HG03521 (cell line): ENCODE results near the gene MAP4K1.
"Not testable (repeated sequence)": the region's sequence is repeated elsewhere in the genome, so short reads cannot be mapped to it uniquely, and the experiment has no call there.

Experiments
- ATAC-seq: cut with Tn5 transposase; IDR thresholded peaks from one replicate; pipeline ENCODE4 v1.9.1; 2021; ENCODE audit warnings: mild to moderate bottlenecking, moderate library complexity; ENCODE audit not compliant: unreplicated experiment

MAP4K1 gene

GRCh38 chr19:38629568-38629967 is 11.8 kb upstream of the MAP4K1 start:
- no peak for ATAC-seq

DNA sequence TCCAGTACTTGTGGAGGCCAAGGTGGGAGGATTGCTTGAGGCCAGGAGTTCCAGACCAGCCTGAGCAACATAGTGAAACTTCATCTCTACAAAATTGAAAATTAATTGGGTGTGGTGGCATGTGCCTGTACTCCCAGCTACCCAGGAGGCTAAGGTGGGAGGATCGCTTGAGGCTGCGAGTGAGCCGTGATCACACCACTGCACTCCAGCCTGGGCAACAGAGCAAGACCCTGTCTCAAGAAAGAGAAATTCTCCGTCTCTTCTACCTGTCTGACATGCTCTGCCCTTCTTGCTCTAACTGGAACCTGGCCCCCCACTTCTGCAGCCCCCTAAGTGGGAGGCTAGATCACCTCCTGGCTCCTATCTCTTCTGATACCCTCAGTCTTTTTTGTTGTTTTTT is 8.6 kb upstream of the MAP4K1 start:
- ATAC-seq: no peak

DNA sequence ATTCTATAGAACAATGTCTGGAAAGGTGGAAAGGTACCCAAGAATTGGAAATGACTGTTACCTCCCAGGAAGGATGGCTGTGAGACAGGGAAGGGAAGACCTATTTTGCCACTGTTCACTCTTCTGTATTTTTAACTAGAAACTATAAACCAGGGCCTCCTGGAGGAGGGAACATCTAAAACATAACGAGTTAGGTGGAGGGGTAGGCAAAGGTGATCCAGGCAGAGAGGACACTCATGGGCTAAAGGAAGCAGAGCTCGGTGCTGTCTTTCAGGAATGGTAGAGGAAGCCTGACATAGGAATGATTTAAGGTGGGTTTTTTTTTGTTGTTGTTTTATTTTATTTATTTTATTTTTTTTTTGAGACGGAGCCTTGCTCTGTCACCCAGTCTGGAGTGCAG is 7.1 kb upstream of the MAP4K1 start:
- ATAC-seq: no peak

GRCh38 chr19:38619361-38620174 is 1.8 kb upstream of the MAP4K1 start:
- no peak for ATAC-seq

DNA sequence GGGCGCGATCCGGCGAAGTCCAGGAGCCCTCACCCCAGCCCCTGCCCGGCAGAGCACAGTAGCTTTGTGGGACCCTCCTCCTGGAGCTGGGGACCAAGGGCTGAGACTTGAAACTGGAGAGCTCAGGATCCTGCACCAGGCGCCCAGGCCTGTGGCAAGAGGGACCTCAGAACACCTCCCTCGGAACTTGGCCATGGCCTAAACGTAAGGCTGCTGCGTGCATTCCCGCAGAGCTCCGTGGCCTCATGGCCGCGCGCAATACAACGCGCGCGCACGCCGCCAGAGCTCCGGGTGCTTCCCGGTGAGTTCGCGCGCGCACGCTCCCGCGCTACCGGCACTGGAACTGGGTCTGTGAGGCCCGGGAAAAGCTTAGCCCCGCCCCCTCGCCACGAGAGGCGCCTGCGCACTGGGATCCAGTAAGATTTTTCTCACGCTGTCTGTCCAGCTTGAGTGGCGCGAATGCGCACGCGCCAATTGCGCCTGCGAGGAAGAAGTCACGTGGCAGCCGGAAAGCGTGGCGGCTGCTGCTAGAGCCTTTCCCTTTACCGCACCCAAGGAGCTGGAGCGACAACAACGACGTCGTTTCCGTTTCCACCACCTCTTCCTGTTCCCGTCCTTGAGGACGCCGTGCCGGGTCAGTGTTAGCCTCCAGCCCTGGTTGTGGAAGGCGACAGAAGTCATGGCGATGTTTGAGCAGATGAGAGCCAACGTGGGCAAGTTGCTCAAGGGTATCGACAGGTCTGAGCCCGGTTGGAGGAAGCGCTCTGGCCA is 1.0 kb upstream of the MAP4K1 start, which contains the start of gene EIF3K:
Gene EIF3K, plus strand, starts transcription at position 599 of the 771 bp plus-strand sequence. Its CDS starts 81 bp downstream, at position 680.
- ATAC-seq: peak; percentile 60

- no peak for ATAC-seq
Measured at GRCh38 chr19:38617283-38617763, 430 bp downstream of the MAP4K1 start.

- ATAC-seq: no peak
Measured at GRCh38 chr19:38616265-38616664, 1.5 kb downstream of the MAP4K1 start.

- ATAC-seq: no peak
Measured at GRCh38 chr19:38615007-38615581, 2.7 kb downstream of the MAP4K1 start.

DNA sequence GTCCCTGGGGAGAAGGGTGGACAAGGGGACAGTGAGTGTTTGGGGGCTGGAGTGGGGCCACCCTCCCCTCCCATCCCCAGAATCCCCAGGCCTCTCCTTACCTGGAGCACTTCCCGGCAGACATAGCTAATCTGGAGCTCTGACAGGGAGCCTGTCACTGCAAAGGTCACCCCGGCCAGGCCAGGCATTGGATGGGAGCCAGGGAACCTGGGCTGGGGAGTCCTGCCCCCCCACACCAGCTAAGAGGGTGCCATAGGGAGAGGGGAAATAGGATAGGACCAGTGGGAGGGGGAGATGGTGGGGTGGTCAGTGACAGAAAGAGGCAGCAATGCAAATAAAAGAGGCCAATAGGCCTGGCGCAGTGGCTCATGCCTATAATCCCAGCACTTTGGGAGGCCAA is 3.5 kb downstream of the MAP4K1 start:
- no peak for ATAC-seq

DNA sequence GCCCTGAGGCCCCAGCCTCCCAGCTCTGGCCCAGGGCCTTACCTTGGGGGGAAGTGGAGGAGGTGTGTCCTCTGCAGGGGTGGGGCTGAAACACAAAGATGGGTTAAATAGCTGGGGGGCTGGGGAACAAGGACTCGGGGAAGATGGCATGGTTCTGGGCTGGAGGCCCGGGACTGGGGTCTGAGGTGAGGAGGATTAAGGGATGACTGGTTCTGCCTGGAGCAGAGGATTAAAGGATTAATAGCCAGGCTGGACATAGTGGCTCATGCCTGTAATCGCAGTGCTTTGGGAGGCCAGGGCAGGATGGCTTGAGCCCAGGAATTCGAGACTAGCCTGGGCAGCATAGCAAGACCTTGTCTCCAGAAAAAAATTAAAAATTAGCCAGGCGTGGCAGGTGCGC is 11.6 kb downstream of the MAP4K1 start:
- no peak for ATAC-seq

- not testable (repeated sequence) for ATAC-seq
Measured at GRCh38 chr19:38602856-38603255, 14.9 kb downstream of the MAP4K1 start.

DNA sequence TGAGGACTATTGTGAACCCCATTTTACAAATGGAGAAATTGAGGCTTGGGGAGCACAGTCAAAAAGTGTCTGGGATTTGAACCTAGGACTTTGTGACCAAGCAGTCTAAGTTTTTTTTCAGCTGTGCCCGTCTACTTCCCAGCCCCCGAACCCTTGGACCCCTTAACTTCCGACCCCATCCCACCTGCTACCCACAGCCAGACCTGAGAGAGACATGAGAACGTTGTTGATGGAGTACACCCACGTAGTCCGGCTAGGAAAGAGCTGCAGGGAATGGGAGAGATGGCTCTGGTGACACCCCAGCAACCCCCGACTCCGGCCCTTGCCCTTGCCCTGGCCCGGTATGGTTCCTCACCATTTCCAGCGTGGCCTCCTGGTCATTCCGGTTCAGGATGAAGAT is 18.0 kb downstream of the MAP4K1 start:
- no peak for ATAC-seq

- ATAC-seq: no peak
Measured at GRCh38 chr19:38597075-38597474, 20.7 kb downstream of the MAP4K1 start.

DNA sequence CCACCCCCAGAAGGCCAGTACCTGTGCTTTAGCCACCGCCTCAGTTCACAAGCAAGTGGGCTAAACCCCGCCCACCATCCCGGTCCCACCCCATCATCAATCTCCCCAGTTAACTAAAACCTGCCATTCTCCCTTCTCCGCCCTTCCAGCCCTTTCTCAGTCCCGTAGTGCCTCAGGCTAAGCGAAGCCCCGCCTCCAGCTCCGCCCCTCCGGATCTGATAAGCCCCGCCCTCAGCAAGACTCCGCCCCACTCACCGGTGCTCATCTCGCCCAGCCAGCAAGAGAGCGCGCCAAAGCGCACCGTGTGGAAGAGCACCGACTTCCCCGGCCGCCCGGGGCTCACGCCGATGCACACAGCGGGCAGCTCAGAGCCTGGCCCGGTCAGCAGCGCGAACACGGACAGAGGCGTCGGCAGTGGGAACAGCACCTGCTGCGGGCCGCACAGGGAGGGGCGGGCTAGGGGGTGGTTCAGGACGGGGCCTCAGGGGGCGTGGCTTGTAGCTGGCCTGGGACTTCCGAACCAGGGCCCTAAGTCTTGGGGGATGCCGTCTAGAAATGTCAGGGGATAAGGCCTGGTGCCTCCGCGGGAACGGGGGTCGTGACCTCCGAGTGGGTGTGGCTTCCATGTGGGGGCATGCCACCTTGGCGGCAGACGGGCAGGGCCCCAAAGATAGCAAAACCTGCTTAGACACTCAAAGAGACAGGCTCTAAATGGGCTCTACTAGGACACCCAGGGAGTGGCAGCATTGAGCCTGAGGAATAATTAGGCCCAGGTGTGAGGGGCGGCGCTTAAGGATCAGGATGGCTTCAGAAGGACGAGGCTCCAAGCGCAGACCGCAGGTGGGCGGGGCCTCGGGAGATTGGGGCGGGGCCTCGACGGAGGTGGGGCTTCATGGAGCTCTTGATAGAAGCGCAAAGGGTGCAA is 21.4 kb downstream of the MAP4K1 start:
- ATAC-seq: no peak

GRCh38 chr19:38592940-38593339 is 24.8 kb downstream of the MAP4K1 start:
- no peak for ATAC-seq

DNA sequence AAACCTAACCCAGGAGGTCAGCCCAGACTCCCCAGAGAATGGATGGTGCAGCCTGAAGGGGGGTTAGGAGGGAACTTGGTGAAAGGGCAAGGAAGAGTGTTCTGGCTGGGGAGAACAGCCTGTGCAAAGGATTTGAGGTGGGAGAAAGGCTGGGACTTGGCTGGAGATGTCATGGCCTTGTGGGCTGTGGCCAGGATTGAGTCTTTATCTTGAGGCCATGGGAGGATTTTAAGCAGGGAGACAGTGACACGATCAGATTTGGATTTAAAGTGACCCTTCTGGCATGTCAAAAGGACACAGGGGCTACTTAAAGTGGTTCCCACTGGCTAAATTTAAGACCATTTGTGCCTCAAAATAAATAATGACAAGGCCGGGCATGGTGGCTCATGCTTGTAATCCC is 29.7 kb downstream of the MAP4K1 start:
- ATAC-seq: no peak

GRCh38 chr19:38587562-38587961 is 30.2 kb downstream of the MAP4K1 start:
- ATAC-seq: no peak

- no peak for ATAC-seq
Measured at GRCh38 chr19:38583985-38584305, 33.8 kb downstream of the MAP4K1 start.

DNA sequence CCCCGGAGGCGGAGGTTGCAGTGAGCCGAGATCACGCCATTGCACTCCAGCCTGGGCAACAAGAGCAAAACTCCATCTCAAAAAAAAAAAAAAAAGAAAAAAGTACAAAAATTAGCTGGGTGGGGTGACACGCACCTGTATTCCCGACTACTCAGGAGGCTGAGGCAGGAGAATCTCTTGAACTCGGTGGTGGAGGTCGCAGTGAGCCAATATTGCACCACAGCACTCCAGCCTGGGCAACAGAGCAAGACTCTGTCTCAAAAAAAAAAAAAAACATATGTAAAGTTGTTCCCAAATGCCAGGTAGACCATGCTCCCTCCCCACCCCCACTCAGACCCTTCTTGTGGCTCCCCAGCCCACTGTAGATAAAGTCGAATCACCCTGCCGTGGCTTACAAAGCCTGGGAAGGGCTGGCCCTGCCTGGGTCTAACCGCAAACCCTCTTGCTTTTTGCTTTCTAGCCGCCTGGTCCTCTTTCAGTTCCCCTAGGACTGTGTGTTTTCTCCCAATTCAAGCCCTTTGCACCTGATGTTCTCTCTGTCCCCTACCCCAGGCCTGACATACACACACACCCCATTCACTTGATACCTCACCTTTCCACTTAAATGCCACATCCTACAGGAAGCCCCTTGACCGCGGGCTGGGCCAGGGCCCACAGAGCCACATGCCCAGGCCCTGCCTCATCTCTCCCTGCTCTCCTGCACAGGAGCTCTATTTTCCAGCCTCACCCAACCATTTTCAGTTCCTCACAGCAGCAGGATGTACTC is 34.4 kb downstream of the MAP4K1 start:
- peak; percentile 56 for ATAC-seq

DNA sequence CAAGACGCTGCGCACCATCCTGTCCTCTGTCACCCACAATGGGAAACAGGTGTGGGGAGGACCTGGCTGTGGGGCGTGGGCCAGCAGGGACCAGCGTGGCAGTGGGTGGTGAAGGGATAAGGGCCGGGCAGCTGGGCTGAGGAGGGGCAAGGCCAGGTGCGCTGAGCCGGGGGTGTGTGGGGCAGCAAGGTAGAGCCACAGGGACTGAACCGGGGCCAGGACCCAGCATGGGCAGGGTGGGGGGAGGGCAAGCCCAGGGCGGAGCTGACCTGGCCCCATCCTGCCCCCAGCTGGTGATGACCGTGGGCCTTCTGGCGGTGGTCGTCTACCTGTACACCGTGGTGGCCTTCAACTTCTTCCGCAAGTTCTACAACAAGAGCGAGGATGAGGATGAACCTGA is 37.7 kb downstream of the MAP4K1 start:
- ATAC-seq: no peak
